Renal cortex interstitium (tissue), 11 donors: ENCODE measurements around the gene PRRX1. TPM values are rescaled to one million over a fixed set of nuclear protein-coding genes. Genes with fewer than 3 reads are reported as not detected.

Source experiments
- DNase-seq, 11 donors: peaks; one replicate each; pipeline ENCODE4 v3.0.0-alpha.2; 2013; ENCODE audit warnings: low read depth in 9 of 11, low spot score in 4 of 11; ENCODE audit errors: extremely low read depth in 1 of 11
- polyA plus RNA-seq, 3 donors: library from polyadenylated mRNA; unstranded; fragments of 120-200 nt; gene quantifications; one replicate each; pipeline ENCODE4 v1.2.1, GENCODE V29; 2013; ENCODE audit not compliant: insufficient read length in 3 of 3

PRRX1 gene
- polyA plus RNA-seq, 3 donors: 1.2 to 4.2 (median 1.4) TPM

DNA sequence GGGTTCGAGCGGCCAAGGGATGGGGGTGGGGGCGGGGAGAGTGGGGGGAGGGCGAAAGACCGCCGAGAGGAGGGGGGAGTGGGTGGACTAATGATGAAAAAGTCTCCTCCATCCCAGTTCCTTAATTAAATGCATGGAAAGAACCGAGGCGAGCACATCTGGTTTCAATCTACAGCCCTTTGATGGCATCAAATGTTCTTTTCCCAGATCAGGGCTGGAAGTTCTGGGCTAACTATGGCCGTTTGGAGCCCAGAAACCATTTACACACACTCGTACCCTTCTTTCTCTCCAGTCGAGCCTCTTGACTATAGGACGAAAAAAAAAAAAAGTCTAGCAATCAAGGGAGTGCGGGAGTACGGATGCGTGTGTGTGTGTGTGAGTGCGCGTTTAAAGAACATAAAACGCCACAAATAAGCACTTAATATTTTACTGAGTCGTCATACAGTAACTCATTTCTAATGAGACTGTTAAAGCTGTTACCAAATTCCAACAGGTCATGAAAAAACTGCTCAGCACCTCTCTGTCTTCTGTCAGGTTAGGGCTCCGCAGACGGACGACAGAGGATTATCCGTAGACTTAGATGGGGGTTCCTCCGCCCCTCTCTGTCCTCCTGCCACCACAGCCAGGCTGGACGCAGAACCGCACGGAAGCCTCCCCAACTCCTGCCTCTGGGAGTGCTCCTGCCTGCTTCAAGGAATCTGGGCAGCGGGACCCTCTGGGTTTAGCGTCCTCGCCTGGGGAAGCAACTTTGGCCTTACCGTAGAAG is 2.1 kb upstream of the PRRX1 start:
- DNase-seq: no peak

DNA sequence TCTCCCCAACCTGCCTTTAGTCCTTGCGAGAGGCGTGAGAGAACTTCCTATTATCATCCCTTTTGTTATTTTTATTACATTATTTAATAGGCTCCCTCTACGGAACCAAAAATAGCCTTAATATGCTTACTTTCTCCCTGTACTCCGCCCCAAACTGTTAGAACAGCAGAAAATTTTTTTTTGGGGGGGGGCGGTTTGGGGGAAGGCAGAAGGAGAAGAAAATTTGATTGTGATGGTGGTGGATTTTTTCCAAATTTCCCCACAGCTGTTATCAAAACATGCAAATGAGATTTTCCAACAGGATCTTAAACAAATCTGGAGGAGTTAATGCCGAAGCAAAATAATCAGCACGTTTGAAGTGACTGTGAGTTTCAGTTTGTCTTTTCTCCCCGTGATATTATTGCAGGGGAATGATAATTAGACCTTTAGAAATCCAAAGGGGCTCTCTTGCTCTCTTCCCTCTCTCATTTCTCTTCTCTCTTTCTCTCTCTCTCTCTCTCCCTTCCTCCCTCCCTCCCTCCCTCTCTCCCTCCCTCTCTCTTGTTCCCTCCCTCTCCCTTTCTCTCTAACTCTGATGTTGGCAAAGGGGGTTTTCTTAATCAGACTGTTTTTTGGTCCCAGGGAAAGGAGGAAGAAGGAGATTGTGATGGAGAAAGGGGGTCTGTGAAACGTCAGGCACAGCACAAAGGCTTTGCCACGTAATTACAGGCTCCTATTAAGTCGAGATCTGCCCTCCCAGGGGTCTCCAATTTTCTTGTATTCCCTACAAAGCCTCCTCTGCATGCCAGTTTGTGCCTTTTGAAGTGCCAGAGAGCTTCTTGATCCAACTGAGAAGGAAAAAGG is 1.1 kb upstream of the PRRX1 start:
- DNase-seq: no peak

DNA sequence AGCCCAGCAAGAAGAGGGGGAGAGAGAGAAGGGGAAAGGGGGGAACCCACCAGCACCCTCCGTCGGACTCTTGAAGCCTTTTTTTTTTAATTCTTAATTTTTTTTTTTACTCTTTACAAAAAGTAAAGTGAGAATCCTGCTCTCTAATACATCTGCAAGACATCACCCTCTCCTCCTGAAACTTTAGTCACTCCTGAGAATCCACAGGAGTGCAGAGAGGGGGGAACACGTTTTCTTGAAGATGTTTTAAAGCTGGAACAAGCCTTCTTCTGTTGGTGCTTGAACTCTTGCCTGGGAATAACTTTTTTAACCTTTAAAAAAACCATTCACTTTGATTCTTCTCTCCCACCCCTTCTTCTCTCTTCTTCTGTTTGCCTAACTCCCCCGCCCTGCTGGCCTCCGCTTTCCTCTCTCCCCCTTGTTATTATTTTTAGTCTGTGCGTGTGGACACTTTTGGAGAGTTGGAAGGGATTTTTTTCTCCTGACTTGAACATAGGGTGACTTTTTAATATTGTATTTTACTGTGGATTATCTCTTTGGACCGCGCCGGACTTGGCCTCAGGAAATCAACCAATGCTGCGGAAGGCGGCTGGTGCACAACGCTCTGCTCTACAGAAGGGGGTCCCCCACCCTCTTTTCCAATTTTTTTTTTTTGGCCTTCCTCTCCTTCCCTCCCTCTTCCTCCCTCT is 383 bp upstream of the PRRX1 start:
- no peak for DNase-seq

DNA sequence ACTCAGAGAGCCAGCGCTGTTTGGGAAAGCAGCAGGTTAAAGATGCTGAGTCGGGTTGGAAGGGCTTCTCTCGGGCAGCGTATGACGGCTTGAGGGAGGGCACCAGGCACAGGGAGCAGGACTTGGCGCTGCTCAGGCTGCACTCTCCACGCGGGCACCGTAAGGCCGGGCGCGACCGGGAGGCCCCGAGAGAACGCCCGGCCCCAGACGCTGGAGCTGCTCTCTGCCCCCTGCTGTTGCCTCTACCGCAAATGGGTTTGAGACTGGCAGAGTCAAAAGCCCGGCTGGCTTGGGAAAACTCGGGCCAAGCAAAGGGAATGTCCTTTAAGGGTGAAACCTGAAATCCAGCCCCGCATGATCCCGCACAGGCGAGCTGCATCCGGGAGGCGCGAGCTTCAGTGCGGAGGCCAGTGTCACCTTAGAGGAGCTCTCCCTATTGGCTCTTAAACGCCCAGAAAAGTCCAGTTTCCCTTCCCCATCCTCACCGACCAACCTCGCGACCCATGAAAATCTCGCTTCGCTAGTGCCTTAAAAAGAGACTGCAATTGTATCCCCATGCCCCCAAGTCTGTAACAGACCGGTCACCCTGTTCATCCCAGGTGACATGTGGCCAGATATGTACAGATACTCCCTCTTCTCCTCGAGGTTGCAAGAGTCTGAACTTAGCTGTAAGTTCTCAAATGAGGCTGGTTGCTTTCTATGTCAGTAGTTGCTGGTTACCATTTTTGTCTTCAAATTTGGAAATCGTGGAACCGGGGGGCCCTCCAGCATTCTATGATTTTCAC is 1.1 kb downstream of the PRRX1 start:
- DNase-seq: no peak

DNA sequence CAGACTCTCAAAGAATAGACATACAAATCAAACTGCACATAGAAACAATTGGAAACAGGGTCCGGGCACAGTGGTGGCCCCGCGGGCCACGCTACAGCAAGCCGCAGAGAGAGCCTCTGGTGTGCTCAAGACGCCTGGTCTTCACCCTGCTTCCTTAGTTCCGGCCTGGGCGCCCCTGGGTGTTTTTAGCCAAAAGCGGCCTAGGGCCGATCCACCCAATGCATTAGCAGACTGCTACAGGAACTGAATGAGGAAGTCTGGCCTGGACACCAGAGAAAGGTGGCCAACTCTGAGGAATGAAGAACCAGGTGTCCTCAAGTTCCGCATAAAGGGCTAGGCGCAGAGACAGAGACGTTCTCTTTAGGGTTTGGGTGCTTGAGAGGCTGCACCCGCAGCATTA is 1.7 kb downstream of the PRRX1 start:
- DNase-seq: no peak

DNA sequence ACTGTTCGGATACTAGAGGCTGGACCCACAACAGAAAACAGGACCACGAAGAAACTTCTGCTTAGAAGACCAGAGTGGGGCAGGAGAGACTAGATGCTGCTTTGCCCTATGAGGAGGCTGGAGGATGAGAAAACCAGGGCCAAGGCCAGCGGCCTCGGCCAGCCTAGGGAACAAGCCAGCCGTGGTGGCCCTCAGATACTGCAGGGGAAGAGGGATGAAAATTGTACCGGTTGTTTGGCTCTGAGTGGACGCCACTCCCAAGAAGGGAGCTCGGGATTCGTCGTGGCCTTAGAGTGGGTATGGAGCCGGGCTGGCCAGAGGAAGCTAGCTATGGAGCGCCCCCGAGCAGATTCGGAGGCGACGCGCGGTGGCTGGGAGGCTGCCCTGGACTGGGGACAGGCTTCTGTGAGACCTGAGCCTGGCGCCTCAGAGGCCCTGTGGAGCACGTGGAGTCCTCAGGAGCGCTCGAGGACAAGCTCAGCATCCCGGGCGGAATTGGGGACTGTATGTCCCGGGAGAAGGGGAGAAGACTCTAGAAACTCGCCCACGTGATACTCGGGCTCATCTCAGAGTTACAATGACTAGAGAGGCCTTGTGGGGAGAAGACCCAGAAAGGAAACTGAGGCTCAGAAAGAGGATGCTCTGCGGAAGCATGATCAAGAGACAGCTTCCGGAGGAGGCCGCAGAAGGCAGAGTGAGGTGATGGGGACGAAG is 2.8 kb downstream of the PRRX1 start:
- DNase-seq: no peak

DNA sequence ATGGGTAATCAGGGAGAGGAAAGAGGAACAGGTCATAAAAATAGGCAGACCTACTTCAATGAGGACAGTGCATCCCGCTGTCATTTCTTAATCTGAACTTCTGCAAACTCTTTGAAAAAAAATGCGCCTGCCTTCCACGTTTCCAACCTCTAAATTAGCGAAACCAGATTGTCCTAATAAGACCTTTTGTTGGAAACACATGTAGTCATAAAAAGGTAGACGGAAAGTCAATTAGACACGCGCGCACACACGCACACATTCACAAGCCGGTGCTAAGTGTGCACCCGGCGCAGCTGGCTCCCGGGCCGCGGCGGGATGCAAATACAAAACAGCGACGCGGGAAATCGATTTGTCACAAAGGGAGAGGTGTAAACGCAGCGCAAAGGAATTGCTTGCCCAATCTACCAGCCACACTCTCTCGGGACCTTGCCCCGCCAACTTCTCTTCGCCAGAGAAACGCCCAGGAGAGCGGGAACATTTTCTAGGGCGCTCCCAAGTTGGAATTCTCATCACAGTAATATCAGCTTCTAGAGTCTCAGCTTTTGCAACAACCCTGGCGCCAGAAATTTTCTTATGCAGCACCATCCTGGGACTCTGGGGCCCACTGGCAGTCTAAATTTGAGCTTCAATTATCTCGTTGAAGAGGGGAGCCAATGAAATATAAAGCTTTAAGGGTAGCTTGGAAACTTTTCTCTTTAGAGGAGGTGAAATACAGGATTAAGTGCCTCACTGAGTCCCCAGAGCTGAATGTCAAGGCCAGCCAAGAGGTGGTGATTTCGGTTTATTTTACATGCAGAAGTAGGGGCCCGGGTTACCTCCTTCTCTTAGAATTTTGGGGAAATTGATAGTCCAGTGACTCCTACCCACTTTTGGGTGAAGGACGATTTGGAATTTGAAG is 4.5 kb downstream of the PRRX1 start:
- DNase-seq: no peak

DNA sequence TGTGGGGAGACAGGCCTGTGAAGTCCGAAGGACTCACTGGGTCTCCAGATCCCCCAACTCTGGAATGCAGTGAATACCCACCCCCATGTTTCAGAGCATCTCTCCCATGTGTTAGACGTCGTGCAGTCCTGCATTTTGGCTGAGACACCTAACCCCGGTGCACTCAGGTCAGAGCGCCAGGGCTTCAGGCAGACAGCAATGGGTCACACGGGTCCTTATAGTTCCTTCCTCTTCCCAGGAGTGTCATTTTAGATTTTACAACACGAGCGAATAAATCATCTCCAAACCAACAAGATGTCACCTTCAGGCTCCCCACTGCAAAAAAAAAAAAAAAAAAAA is 5.1 kb downstream of the PRRX1 start:
- no peak for DNase-seq

DNA sequence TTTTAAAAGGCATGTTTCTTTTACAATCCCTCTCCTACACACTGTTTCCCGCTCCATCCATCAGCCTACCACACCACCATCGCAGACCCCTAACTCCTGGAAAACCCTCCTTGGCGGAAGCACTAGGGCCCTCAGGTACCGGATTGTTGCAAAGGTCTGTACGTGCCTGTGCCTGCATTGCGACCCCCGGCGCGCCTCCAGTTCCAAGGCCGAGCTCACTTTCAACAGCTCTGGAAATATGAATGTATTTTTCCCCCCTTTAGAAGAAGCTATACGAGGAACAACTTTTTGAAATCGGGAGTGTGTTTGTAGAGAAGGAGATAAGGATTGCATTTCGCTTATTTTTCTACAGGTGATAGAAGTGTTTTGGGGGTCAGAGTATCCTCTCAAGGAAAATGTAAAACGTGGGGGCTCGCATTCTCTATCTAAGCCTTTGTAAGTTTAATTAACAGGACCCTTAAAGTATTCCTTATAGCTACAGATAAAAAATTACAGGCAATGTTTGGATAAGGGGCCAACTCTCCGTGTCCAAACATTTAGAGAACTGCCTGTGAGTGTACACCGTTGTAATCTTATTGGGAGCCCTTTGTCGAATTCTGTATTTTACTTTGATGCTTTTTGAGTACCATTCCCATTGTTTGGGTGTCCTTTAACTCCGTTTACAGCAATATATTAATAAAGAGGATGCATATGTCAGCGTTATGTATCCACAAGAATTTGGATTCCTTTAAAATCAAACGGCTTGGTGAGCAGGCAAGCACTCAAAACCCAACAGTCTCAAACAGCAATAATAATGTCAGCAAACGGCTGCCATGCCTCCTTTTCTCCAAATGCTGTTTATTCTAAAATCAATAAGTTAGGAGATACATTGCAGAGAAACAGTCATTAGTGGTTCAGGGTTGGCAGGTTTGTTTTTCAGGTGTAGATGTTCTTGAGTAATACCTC is 5.9 kb downstream of the PRRX1 start:
- DNase-seq: no peak

DNA sequence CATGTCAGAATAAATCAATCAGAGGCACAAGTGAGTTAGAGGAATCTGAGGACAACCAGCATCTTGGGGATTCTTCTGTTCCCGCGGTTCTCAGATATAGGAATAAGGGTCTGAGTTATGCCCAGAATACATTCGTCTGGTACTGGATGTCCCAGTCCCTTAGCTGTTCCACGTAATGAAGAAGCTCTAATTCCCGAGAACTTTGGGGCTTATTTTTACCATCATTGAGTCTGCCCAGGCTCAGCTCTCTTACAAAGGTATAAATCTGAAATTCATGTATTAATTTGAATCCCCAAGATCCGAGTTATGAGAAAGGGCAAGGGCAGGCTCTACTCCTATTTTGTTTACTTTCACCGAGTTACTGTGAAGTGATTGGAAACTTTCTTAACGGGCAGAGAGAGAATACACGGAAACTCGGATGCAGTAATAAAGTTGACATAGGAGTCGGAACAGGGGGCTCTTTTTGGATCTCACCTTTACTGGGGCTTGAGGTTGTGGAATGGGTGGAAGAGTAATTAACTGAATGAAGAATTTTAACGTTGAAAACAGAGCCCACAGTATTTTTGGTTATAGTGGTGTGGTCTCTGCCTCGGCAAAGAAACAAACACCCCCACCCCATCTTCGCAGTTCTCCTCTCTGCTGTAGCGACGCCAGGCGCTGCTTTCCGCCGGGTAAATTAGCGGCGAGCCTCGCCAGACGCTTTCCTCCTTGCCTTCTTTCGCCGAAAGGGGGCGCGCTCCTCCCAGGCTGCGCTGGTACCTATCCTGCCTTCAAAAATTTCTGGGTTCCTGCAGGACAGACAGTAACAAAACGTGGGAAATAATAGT is 7.1 kb downstream of the PRRX1 start:
- no peak for DNase-seq

DNA sequence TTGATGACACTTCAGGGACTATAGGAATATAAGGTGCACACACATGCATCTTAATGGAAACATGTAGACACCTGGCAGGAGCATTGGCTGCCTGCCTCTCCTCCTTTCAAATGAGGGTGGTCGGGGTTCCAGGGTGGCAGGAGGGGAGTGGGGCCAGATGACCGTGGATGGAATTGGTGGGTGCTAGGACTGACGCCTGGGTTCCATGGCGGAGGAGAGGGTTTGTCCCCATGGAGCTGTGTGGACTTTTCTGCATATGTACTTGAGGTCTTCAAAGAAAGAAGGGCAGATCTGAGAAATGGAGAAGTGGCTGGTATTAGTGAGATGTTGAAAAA is 7.7 kb downstream of the PRRX1 start:
- DNase-seq: no peak

DNA sequence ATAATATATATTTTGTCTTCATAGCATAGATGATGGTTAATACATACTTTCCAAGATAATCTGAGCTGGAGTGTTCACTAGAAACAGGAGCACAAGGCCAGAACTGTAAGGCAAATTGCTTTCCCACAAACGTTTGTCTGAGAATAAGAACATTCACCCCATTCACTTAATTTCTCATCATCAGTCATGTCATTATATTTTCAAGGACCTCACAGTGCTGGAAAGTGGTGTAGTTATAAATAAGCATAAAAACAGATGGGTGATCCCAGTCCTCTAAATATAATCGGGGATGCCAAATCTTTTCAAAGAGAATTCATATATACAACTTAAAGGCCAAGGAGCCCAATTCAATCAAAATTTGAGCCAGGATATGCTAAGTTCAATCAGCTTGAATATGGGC is 8.4 kb downstream of the PRRX1 start:
- DNase-seq: no peak

DNA sequence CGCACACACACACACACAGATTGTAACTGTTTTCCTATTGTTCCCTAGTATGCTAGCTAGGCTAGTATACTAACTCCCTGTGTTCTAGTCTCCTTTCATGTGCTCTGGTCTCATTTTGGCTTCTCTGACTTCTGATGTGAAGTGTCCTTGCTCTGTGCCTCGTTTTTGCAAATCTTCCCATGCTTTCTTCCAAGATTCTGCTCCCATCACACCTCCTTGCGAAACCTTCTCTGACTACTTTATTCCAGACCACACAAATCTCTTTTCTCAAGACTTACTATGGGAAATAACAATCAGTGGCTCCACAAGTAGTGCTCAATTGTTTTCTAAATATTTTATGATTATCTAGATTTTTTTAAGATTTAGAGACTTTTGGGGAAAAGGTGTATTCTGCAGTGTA is 10.3 kb downstream of the PRRX1 start:
- DNase-seq: no peak

DNA sequence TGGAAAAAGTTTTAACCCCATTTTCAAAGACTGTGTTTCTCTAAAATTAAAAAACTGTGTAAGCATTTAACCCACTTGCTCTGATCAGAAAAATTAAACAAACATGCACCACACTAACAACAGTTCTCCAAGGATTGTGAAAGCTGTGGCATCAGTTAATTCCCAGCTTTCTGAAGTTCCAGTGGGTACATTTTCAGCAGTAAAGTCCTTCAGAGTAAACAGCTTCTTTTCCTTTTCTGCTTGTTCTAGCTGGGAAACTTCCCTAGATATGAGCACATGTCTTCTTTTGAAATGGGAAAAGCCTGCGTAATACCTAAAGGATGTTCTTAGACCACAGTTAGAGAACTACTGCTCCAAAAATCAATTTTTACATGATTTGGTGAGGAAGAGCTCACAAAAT is 11.1 kb downstream of the PRRX1 start:
- DNase-seq: no peak

DNA sequence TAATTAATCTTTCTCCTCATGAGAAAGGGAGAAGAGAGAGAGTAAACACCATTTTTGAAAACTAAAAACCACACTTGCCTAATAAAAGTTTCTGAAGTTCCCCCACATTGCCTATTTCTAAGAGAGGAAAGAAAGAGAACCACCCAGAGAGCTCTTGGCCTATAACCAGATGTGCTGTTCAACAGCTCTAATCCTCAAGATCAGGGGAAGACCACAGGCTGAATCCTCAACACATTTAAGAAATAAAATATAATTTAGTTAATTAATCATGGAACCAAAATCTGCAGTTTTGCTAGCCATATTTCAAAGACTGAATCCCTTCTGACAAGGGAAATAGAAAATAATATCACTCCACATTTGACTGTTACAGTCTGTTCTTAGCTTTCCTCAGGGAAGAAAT is 11.9 kb downstream of the PRRX1 start:
- DNase-seq: no peak

DNA sequence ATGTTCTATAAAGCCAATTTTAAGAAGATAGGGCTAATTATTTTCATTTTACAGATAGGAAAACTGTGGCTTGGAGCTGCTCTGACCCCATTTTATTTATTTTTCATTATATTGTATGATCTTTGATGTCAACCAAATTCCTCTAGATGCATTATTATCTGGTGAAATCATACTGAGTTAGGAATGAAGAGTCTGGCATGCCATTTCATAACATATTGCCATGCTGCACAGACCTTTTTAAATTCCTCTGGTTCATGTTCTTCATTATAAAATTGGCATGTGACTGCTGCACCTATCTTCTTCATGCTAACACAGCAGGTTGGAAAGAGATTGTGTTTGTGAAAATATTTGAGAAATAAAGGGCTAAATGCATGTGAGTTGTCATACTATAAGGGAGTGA is 12.7 kb downstream of the PRRX1 start:
- no peak for DNase-seq
